IPS DF 6.9 (cell line): Measurements from ENCODE around the gene MAU2.

Experiments
- DNase-seq: peaks from one replicate; pipeline ENCODE4 v3.0.0-alpha.2; 2013; ENCODE audit warnings: low read depth, low spot score
- H3K27ac ChIP-seq: one replicate; pipeline ENCODE4 v1.5.1; 2013; ENCODE audit warnings: low read length, control low read depth
- H3K27me3 ChIP-seq: 2 replicates; pipeline ENCODE4 v1.6.1; 2013; ENCODE audit warnings: mild to moderate bottlenecking, low read length; ENCODE audit not compliant: control insufficient read depth, insufficient read depth
- H3K36me3 ChIP-seq: 2 replicates; pipeline ENCODE4 v1.6.1; 2013; ENCODE audit warnings: low read length; ENCODE audit not compliant: control insufficient read depth, insufficient read depth
- H3K4me1 ChIP-seq: 2 replicates; pipeline ENCODE4 v1.6.1; 2013; ENCODE audit warnings: low read length; ENCODE audit not compliant: control insufficient read depth, insufficient read depth
- H3K4me3 ChIP-seq: 2 replicates; pipeline ENCODE4 v1.5.1; 2013; ENCODE audit warnings: mild to moderate bottlenecking, low read length
- H3K9me3 ChIP-seq: 2 replicates; pipeline ENCODE4 v1.6.1; 2013; ENCODE audit warnings: low read length, inconsistent platforms; ENCODE audit not compliant: control insufficient read depth, insufficient read depth
- WGBS: extraction: QIAGEN DNeasy Blood & Tissue Kit; methylation state at CpG from one replicate; pipeline ENCODE4 v1.1.7; 2013; ENCODE audit warnings: mixed read lengths, missing lambda C conversion rate; ENCODE audit not compliant: insufficient read length, insufficient coverage; 5-methylcytosine and 5-hydroxymethylcytosine counted together

The MAU2 gene

GRCh38 chr19:19280561-19280960 is 40.1 kb upstream of the MAU2 start:
- Histone ChIP-seq H3K27me3 (no peaks in the 10 kb centered on the region), H3K4me3 (no peak overlapping the region), H3K27ac (no peak overlapping the region), H3K36me3 (peaks cover 30% of the 10 kb centered on the region), H3K4me1 (no peaks in the 10 kb centered on the region), H3K9me3 (no peaks in the 10 kb centered on the region)
- no peak for DNase-seq
- WGBS, result no CpG with 5 or more reads among the region's 16 CpGs

DNA sequence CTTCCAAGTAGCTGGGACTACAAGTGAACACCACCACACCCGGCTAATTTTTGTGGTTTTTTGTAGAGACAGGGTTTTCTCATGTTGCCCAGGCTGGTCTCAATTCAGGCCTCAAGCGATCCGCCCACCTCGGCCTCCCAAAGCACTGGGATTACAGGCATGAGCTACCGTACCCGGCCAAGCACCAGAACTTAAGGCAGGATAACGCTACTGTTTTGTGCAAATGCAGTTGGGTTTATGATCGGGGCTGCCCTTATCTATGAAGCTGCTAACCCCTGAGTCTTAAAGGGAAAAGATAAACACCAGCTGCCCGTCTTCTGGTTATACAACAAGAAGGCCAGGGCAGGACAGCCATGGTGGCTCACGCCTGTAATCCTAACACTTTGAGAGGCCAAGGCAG is 34.9 kb upstream of the MAU2 start:
- H3K36me3 ChIP-seq, result no peaks in the 10 kb centered on the region; the same call in 1 of the 2 replicates
- no peak overlapping the region for H3K27ac ChIP-seq
- WGBS, result no CpG with 5 or more reads among the region's 10 CpGs

DNA sequence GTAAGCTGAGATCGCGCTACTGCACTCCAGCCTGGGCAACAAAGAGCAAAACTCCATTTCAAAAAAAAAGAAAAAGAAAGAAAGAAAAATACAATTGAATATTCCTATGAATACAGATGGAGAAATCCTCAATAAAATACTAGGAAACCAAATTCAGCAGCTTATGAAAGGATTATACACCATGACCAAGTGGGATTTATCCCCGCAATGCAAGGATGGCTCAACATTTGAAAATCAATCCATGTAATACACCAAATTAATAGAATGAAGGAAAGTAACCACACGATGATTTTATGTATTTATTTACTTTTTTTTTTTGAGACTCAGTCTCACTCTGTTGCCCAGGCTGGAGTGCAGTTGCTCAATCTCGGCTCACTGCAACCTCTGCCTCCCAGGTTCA is 28.0 kb upstream of the MAU2 start:
- H3K27ac ChIP-seq, result no peak overlapping the region
- H3K4me1 ChIP-seq, result no peaks in the 10 kb centered on the region
- H3K9me3 ChIP-seq, result no peaks in the 10 kb centered on the region
- peaks cover 6% of the 10 kb centered on the region; the same call in 1 of the 2 replicates for H3K36me3 ChIP-seq
- no peak overlapping the region for H3K4me3 ChIP-seq
- WGBS, result no CpG with 5 or more reads among the region's 5 CpGs
- no peak for DNase-seq
- H3K27me3 ChIP-seq, result no peaks in the 10 kb centered on the region

More for the DNA sequence above, 34.9 kb upstream of the MAU2 start:
- no peaks in the 10 kb centered on the region for H3K27me3 ChIP-seq
- H3K4me1 ChIP-seq, result no peaks in the 10 kb centered on the region
- H3K9me3 ChIP-seq, result no peaks in the 10 kb centered on the region
- H3K4me3 ChIP-seq, result no peak overlapping the region
- no peak for DNase-seq

- Histone ChIP-seq H3K9me3 (no peaks in the 10 kb centered on the region), H3K27ac (no peak overlapping the region), H3K4me1 (no peaks in the 10 kb centered on the region), H3K36me3 (peaks cover 6% of the 10 kb centered on the region; the same call in 1 of the 2 replicates), H3K27me3 (no peaks in the 10 kb centered on the region), H3K4me3 (no peak overlapping the region)
- DNase-seq, result no peak
- WGBS, result no CpG with 5 or more reads among the region's 4 CpGs
Observed at GRCh38 chr19:19294914-19295313, 25.7 kb upstream of the MAU2 start.

DNA sequence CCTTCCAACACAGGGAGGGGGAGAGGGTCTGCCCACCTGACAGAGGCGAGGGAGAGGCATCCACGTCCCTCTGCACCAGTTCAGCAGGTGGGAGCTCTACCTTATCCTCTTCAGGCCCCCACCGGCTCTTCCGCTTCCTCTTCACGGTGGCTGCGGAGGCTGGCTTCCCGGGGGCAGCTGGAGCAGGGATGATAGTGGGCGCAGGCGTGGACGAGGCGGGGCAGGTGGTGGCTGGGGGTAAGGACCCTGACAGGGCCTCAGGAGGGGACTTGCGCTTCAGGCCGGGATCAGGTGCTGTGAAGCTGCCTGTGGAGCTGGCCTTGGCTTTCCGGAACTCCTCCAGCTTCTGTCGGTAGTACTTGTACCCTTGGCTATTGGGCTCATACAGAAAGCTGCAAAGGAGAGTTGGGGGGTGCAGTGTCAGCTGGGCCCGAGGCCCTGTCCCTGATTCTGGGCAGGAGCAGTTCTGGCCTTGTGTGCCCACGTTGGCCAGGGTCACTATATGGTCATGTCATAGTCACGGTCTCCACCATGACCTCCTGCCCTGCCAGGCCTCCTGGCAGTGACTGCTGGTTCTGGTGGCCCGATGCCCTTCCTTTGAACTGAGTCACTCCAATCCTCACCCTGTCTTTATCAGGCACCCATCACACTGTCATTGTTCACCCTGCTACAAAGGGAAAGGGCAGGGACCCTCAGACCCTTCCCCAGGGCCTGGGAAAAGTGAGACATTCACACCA is 23.5 kb upstream of the MAU2 start:
- peaks cover 22% of the 10 kb centered on the region for H3K36me3 ChIP-seq

DNA sequence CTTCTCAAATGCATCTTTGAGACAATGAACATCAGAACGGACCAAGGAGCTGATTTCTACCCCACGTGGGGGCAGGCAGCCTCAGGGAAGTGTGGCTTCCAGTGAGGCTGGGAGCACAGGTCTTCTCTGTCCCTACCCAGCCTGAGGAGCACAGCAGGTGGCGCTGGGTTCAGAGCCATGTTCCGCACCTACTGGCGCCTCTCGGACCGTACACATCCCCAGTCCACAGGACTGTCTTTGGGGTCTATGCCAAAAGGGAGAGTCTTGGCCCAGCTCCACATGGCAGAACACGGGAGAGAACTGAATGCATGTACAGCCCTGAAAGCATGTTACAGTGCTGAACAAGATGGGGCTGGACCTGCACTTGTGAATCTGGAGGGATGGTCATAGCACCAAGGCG is 22.9 kb upstream of the MAU2 start:
- Histone ChIP-seq H3K27me3 (no peaks in the 10 kb centered on the region), H3K4me3 (no peak overlapping the region), H3K4me1 (no peaks in the 10 kb centered on the region), H3K9me3 (no peaks in the 10 kb centered on the region), H3K27ac (no peak overlapping the region), H3K36me3 (peaks cover 24% of the 10 kb centered on the region)
- DNase-seq, result no peak
- WGBS, result no CpG with 5 or more reads among the region's 9 CpGs

More for the DNA sequence above, 23.5 kb upstream of the MAU2 start:
- no peak overlapping the region for H3K27ac ChIP-seq
- no peaks in the 10 kb centered on the region for H3K9me3 ChIP-seq
- no peak for DNase-seq
- no peak overlapping the region for H3K4me3 ChIP-seq
- WGBS, result no CpG with 5 or more reads among the region's 19 CpGs
- no peaks in the 10 kb centered on the region for H3K27me3 ChIP-seq
- no peaks in the 10 kb centered on the region for H3K4me1 ChIP-seq

- H3K4me3 ChIP-seq, result no peak overlapping the region
- H3K4me1 ChIP-seq, result no peaks in the 10 kb centered on the region
- H3K36me3 ChIP-seq, result peaks cover 39% of the 10 kb centered on the region
- H3K9me3 ChIP-seq, result no peaks in the 10 kb centered on the region
- no peaks in the 10 kb centered on the region for H3K27me3 ChIP-seq
- WGBS, result no CpG with 5 or more reads among the region's 12 CpGs
- no peak overlapping the region for H3K27ac ChIP-seq
- DNase-seq, result no peak
Observed at GRCh38 chr19:19300613-19301012, 20.0 kb upstream of the MAU2 start.

DNA sequence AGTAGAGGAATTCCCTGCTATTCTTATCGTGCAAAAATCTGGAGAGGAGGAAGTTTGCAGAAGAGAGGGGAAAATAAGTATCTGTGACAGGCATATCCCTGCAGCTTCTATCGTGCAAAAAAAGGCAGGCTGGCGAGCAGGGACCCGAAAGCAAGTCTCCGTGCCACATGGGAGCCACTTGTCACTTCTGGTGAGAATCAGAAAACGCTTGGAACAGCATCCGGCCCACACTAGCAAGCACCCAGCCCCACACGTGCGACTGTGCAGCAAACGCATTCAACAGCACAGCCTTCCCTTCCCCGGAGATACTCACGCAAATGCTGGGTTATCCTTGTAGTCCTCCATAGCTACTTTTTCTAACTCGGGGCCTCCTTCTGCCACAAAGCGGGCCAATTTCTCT is 17.2 kb upstream of the MAU2 start:
- Histone ChIP-seq H3K9me3 (no peaks in the 10 kb centered on the region), H3K4me3 (no peak overlapping the region), H3K36me3 (peaks cover 49% of the 10 kb centered on the region), H3K4me1 (no peaks in the 10 kb centered on the region), H3K27me3 (no peaks in the 10 kb centered on the region), H3K27ac (no peak overlapping the region)
- no peak for DNase-seq
- no CpG with 5 or more reads among the region's 14 CpGs for WGBS

DNA sequence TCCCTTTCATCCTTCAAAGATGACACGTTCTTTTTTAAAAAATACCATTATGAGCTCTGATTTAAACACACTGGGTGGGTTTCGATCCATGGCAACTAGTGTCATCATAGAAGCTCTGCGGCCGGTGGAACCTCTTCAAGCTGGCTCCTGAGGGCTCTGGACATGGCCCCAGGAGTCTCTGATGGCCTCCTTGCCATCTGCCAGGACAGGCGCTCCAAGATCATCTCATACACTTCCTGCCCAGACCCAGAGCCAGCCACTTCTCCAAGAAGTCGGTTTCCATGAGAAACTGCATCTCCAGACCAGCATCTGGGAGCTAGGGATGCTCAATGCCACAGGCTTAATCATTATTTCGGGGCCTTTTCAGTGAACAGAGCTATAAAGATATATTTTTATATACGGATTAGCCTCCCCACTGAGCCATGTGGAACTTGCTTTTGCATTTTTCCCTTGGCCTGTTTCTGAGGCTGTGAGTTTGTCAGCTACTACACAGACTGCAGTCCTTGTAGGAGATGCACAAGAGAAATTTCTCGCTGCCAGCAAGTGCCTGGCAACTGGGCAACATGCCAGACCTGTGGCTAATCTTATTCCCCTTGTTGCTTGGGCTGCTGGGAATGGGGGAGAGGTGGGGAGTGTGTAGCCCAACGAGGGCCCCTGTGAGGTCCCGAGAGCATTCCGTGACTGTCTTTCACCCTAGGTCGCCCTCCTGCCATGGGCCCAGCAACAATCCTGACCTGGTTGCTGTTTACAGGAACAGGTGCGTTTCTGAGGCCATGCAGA is 16.3 kb upstream of the MAU2 start:
- Histone ChIP-seq H3K27me3 (no peaks in the 10 kb centered on the region), H3K36me3 (peaks cover 52% of the 10 kb centered on the region), H3K4me1 (no peaks in the 10 kb centered on the region), H3K9me3 (no peaks in the 10 kb centered on the region), H3K27ac (no peak overlapping the region), H3K4me3 (no peak overlapping the region)
- no CpG with 5 or more reads among the region's 14 CpGs for WGBS
- DNase-seq, result no peak

GRCh38 chr19:19305066-19305465 is 15.6 kb upstream of the MAU2 start:
- no peak for DNase-seq
- Histone ChIP-seq H3K27ac (no peak overlapping the region), H3K4me1 (no peaks in the 10 kb centered on the region), H3K27me3 (no peaks in the 10 kb centered on the region), H3K9me3 (no peaks in the 10 kb centered on the region), H3K36me3 (peaks cover 55% of the 10 kb centered on the region), H3K4me3 (no peak overlapping the region)
- no CpG with 5 or more reads among the region's 10 CpGs for WGBS
